T-helper 17 cell (primary cell): Measurements from ENCODE around the gene PACS1. TPM values are rescaled to one million over a fixed set of nuclear protein-coding genes. Genes with fewer than 3 reads are reported as not detected.

Experiments used
- total RNA-seq, 4 donors: library from RNA in 2 of 4; stranded (reverse) in 2 of 4; gene quantifications; one replicate each; pipeline ENCODE4 v1.2.3 and lab custom pipeline; 2022 to 2026

Gene PACS1
- total RNA-seq, 2 donors from 2014 or later: 215 to 227 TPM

Other genes with a start within 250 kb of the PACS1 start
- under 1 TPM; 0.27 to 0.34 TPM for gene SNX32, start 236.3 kb upstream of the PACS1 start, total RNA-seq
- gene CFL1, start 212.1 kb upstream of the PACS1 start, total RNA-seq: 100 to 1,000 TPM; 642 to 738 TPM
- gene MUS81, start 209.8 kb upstream of the PACS1 start, total RNA-seq: 10 to 100 TPM; 44.9 to 55.0 TPM
- 1 to 10 TPM; 5.1 to 8.0 TPM for gene EFEMP2, start 197.5 kb upstream of the PACS1 start, total RNA-seq
- 10 to 100 TPM; 19.7 to 52.7 TPM for gene CTSW, start 190.4 kb upstream of the PACS1 start, total RNA-seq
- gene FIBP, start 181.8 kb upstream of the PACS1 start, total RNA-seq: 10 to 100 TPM; 27.7 to 30.4 TPM
- 10 to 100 TPM; 27.4 to 28.0 TPM for gene CCDC85B, start 179.6 kb upstream of the PACS1 start, total RNA-seq
- gene FOSL1, start 169.9 kb upstream of the PACS1 start, total RNA-seq: 1 to 10 TPM; 3.7 to 8.5 TPM
- 10 to 100 TPM; 14.1 to 18.1 TPM for gene C11orf68, start 151.2 kb upstream of the PACS1 start, total RNA-seq
- 10 to 100 TPM; 63.1 to 65.7 TPM for gene DRAP1, start 150.8 kb upstream of the PACS1 start, total RNA-seq
- gene TSGA10IP, start 124.8 kb upstream of the PACS1 start, total RNA-seq: not detected
- gene SART1, start 108.5 kb upstream of the PACS1 start, total RNA-seq: 10 to 100 TPM; 74.2 to 80.9 TPM
- gene EIF1AD, start 68.1 kb upstream of the PACS1 start, total RNA-seq: 100 to 1,000 TPM in 1 of 2 donors, 10 to 100 TPM in 1; 85.2 to 100 TPM
- 10 to 100 TPM; 47.5 to 58.0 TPM for gene BANF1, start 67.8 kb upstream of the PACS1 start, total RNA-seq
- not detected for gene CST6, start 58.3 kb upstream of the PACS1 start, total RNA-seq
- gene CATSPER1, start 43.8 kb upstream of the PACS1 start, total RNA-seq: not detected
- gene GAL3ST3, start 21.1 kb upstream of the PACS1 start, total RNA-seq: not detected
- gene SF3B2, start 17.9 kb upstream of the PACS1 start, total RNA-seq: 100 to 1,000 TPM; 187 to 208 TPM
- 10 to 100 TPM; 55.1 to 58.3 TPM for gene KLC2, start 187.4 kb downstream of the PACS1 start, total RNA-seq
- gene RAB1B, start 198.4 kb downstream of the PACS1 start, total RNA-seq: 10 to 100 TPM; 72.8 to 89.1 TPM
- gene CNIH2, start 207.9 kb downstream of the PACS1 start, total RNA-seq: 10 to 100 TPM in 1 of 2 donors, 1 to 10 TPM in 1; 9.0 to 14.4 TPM
- gene YIF1A, start 218.9 kb downstream of the PACS1 start, total RNA-seq: 10 to 100 TPM; 32.6 to 35.1 TPM
- gene TMEM151A, start 221.6 kb downstream of the PACS1 start, total RNA-seq: under 1 TPM; 0.16 to 0.32 TPM
- not detected for gene CD248, start 246.8 kb downstream of the PACS1 start, total RNA-seq